ENCODE data around the gene TOLLIP. TPM values are rescaled to one million over a fixed set of nuclear protein-coding genes. Genes with fewer than 3 reads are reported as not detected.

TOLLIP gene
- total and polyA plus RNA-seq, 4 donors = 29.0 to 83.4 (median 50.8) TPM

GRCh38 chr11:1260023-1260501 lies 49.4 kb downstream of the TOLLIP start:
- DNase-seq (ENCODE audit: low read depth in 4 of 6, low spot score in 6 of 6) = no peak
- 74% methylated on average over 5 of the region's 10 CpGs for WGBS (ENCODE audit: insufficient coverage)
- peaks cover 18% of the 10 kb centered on the region for H3K4me1 ChIP-seq (ENCODE audit: control insufficient read depth, insufficient read depth, low read length)
- no peak overlapping the region for H3K27ac ChIP-seq (ENCODE audit: low read depth, low read length)
- no peak overlapping the region for H3K4me3 ChIP-seq (ENCODE audit: low read depth, low read length)
- H3K9me3 ChIP-seq (ENCODE audit: control insufficient read depth, insufficient read depth, low read length) = no peaks in the 10 kb centered on the region
- peaks cover 9% of the 10 kb centered on the region for H3K36me3 ChIP-seq (ENCODE audit: control insufficient read depth, insufficient read depth, low read length)
- H3K27me3 ChIP-seq (ENCODE audit: control insufficient read depth, insufficient read depth, low read length) = no peaks in the 10 kb centered on the region

- 81% methylated on average over 9 of the region's 9 CpGs for WGBS (ENCODE audit: insufficient coverage)
- peaks cover 18% of the 10 kb centered on the region for H3K4me1 ChIP-seq (ENCODE audit: control insufficient read depth, insufficient read depth, low read length)
- no peak for DNase-seq (ENCODE audit: low read depth in 4 of 6, low spot score in 6 of 6)
Measured at GRCh38 chr11:1259561-1259960, 49.9 kb downstream of the TOLLIP start.

GRCh38 chr11:1259076-1259461 lies 50.4 kb downstream of the TOLLIP start:
- no peak for DNase-seq (ENCODE audit: low read depth in 4 of 6, low spot score in 6 of 6)
- H3K9me3 ChIP-seq (ENCODE audit: control insufficient read depth, insufficient read depth, low read length) = no peaks in the 10 kb centered on the region
- H3K36me3 ChIP-seq (ENCODE audit: control insufficient read depth, insufficient read depth, low read length) = peaks cover 9% of the 10 kb centered on the region
- H3K4me3 ChIP-seq (ENCODE audit: low read depth, low read length) = no peak overlapping the region
- H3K4me1 ChIP-seq (ENCODE audit: control insufficient read depth, insufficient read depth, low read length) = peaks cover 18% of the 10 kb centered on the region
- no peak overlapping the region for H3K27ac ChIP-seq (ENCODE audit: low read depth, low read length)
- H3K27me3 ChIP-seq (ENCODE audit: control insufficient read depth, insufficient read depth, low read length) = no peaks in the 10 kb centered on the region
- WGBS (ENCODE audit: insufficient coverage) = 87% methylated on average over 6 of the region's 7 CpGs

More at GRCh38 chr11:1259561-1259960, 49.9 kb downstream of the TOLLIP start:
- H3K27ac ChIP-seq (ENCODE audit: low read depth, low read length) = no peak overlapping the region
- H3K36me3 ChIP-seq (ENCODE audit: control insufficient read depth, insufficient read depth, low read length) = peaks cover 9% of the 10 kb centered on the region
- H3K9me3 ChIP-seq (ENCODE audit: control insufficient read depth, insufficient read depth, low read length) = no peaks in the 10 kb centered on the region
- H3K27me3 ChIP-seq (ENCODE audit: control insufficient read depth, insufficient read depth, low read length) = no peaks in the 10 kb centered on the region
- no peak overlapping the region for H3K4me3 ChIP-seq (ENCODE audit: low read depth, low read length)

GRCh38 chr11:1258401-1259075 lies 50.9 kb downstream of the TOLLIP start:
- Histone ChIP-seq H3K4me3 (ENCODE audit: low read depth, low read length) (no peak overlapping the region), H3K9me3 (ENCODE audit: control insufficient read depth, insufficient read depth, low read length) (no peaks in the 10 kb centered on the region), H3K27ac (ENCODE audit: low read depth, low read length) (no peak overlapping the region), H3K36me3 (ENCODE audit: control insufficient read depth, insufficient read depth, low read length) (peaks cover 9% of the 10 kb centered on the region), H3K27me3 (ENCODE audit: control insufficient read depth, insufficient read depth, low read length) (no peaks in the 10 kb centered on the region), H3K4me1 (ENCODE audit: control insufficient read depth, insufficient read depth, low read length) (peaks cover 18% of the 10 kb centered on the region)
- DNase-seq (ENCODE audit: low read depth in 4 of 6, low spot score in 6 of 6) = no peak
- 86% methylated on average over 13 of the region's 13 CpGs for WGBS (ENCODE audit: insufficient coverage)

- peaks cover 14% of the 10 kb centered on the region for H3K4me1 ChIP-seq (ENCODE audit: control insufficient read depth, insufficient read depth, low read length)
- no peaks in the 10 kb centered on the region for H3K9me3 ChIP-seq (ENCODE audit: control insufficient read depth, insufficient read depth, low read length)
Measured at GRCh38 chr11:1257916-1258315, 51.5 kb downstream of the TOLLIP start.

GRCh38 chr11:1257366-1257765 lies 52.1 kb downstream of the TOLLIP start:
- 89% methylated on average over 26 of the region's 27 CpGs for WGBS (ENCODE audit: insufficient coverage)
- DNase-seq (ENCODE audit: low read depth in 4 of 6, low spot score in 6 of 6) = no peak
- Histone ChIP-seq H3K27ac (ENCODE audit: low read depth, low read length) (no peak overlapping the region), H3K4me1 (ENCODE audit: control insufficient read depth, insufficient read depth, low read length) (peaks cover 8% of the 10 kb centered on the region), H3K4me3 (ENCODE audit: low read depth, low read length) (no peak overlapping the region), H3K9me3 (ENCODE audit: control insufficient read depth, insufficient read depth, low read length) (no peaks in the 10 kb centered on the region), H3K27me3 (ENCODE audit: control insufficient read depth, insufficient read depth, low read length) (no peaks in the 10 kb centered on the region), H3K36me3 (ENCODE audit: control insufficient read depth, insufficient read depth, low read length) (peaks cover 6% of the 10 kb centered on the region)

More at GRCh38 chr11:1257916-1258315, 51.5 kb downstream of the TOLLIP start:
- Histone ChIP-seq H3K27me3 (ENCODE audit: control insufficient read depth, insufficient read depth, low read length) (no peaks in the 10 kb centered on the region), H3K4me3 (ENCODE audit: low read depth, low read length) (no peak overlapping the region), H3K27ac (ENCODE audit: low read depth, low read length) (no peak overlapping the region), H3K36me3 (ENCODE audit: control insufficient read depth, insufficient read depth, low read length) (peaks cover 6% of the 10 kb centered on the region)
- DNase-seq (ENCODE audit: low read depth in 4 of 6, low spot score in 6 of 6) = no peak
- 91% methylated on average over 14 of the region's 16 CpGs for WGBS (ENCODE audit: insufficient coverage)

- no peaks in the 10 kb centered on the region for H3K9me3 ChIP-seq (ENCODE audit: control insufficient read depth, insufficient read depth, low read length)
- no peak overlapping the region for H3K27ac ChIP-seq (ENCODE audit: low read depth, low read length)
- no peaks in the 10 kb centered on the region for H3K4me1 ChIP-seq (ENCODE audit: control insufficient read depth, insufficient read depth, low read length)
- H3K36me3 ChIP-seq (ENCODE audit: control insufficient read depth, insufficient read depth, low read length) = peaks cover 4% of the 10 kb centered on the region
- no peak for DNase-seq (ENCODE audit: low read depth in 4 of 6, low spot score in 6 of 6)
- H3K4me3 ChIP-seq (ENCODE audit: low read depth, low read length) = no peak overlapping the region
- WGBS (ENCODE audit: insufficient coverage) = 62% methylated on average over 15 of the region's 26 CpGs
- no peaks in the 10 kb centered on the region for H3K27me3 ChIP-seq (ENCODE audit: control insufficient read depth, insufficient read depth, low read length)
Measured at GRCh38 chr11:1256257-1257045, 53.0 kb downstream of the TOLLIP start.

GRCh38 chr11:1255151-1255550 lies 54.3 kb downstream of the TOLLIP start:
- WGBS (ENCODE audit: insufficient coverage) = 85% methylated on average over 21 of the region's 24 CpGs
- H3K27me3 ChIP-seq (ENCODE audit: control insufficient read depth, insufficient read depth, low read length) = no peaks in the 10 kb centered on the region
- H3K4me1 ChIP-seq (ENCODE audit: control insufficient read depth, insufficient read depth, low read length) = no peaks in the 10 kb centered on the region
- no peaks in the 10 kb centered on the region for H3K9me3 ChIP-seq (ENCODE audit: control insufficient read depth, insufficient read depth, low read length)
- no peaks in the 10 kb centered on the region for H3K36me3 ChIP-seq (ENCODE audit: control insufficient read depth, insufficient read depth, low read length)
- no peak overlapping the region for H3K4me3 ChIP-seq (ENCODE audit: low read depth, low read length)
- H3K27ac ChIP-seq (ENCODE audit: low read depth, low read length) = no peak overlapping the region
- no peak for DNase-seq (ENCODE audit: low read depth in 4 of 6, low spot score in 6 of 6)

- WGBS (ENCODE audit: insufficient coverage) = 86% methylated on average over 10 of the region's 19 CpGs
- Histone ChIP-seq H3K27me3 (ENCODE audit: control insufficient read depth, insufficient read depth, low read length) (no peaks in the 10 kb centered on the region), H3K4me3 (ENCODE audit: low read depth, low read length) (no peak overlapping the region), H3K36me3 (ENCODE audit: control insufficient read depth, insufficient read depth, low read length) (no peaks in the 10 kb centered on the region), H3K4me1 (ENCODE audit: control insufficient read depth, insufficient read depth, low read length) (no peaks in the 10 kb centered on the region), H3K9me3 (ENCODE audit: control insufficient read depth, insufficient read depth, low read length) (no peaks in the 10 kb centered on the region), H3K27ac (ENCODE audit: low read depth, low read length) (no peak overlapping the region)
- no peak for DNase-seq (ENCODE audit: low read depth in 4 of 6, low spot score in 6 of 6)
Measured at GRCh38 chr11:1254733-1255132, 54.7 kb downstream of the TOLLIP start.

Measured in spinal cord (tissue), 10 donors.